ENCODE data around the gene C2orf42.

DNA sequence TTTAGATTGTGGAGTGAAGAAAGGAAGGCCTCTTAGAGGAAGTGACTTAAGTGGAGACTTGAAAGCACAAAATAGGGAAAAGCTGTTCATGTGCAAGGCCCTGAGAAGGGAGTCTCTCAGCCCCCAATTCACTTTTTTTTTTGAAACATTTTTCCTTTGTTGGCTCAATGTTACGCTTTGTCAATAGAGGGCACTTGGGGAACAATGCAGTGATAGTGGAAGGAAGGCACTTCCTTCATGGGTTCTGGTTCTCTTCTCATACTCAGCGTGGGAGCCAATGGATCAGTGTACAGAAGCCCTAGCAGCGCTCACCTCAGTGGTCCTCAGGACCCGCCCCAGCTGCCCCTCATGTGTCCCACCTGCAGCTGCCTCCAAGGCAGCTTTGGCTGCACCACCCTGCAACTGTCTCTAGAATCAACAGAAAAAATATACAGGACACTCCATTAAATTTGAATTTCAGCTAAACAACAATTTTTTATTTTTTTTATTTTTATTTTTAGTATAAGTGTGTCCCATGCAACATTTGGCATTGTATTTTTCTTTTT, 8.6 kb upstream of the C2orf42 start:
- TF ChIP-seq, protein P1, sequence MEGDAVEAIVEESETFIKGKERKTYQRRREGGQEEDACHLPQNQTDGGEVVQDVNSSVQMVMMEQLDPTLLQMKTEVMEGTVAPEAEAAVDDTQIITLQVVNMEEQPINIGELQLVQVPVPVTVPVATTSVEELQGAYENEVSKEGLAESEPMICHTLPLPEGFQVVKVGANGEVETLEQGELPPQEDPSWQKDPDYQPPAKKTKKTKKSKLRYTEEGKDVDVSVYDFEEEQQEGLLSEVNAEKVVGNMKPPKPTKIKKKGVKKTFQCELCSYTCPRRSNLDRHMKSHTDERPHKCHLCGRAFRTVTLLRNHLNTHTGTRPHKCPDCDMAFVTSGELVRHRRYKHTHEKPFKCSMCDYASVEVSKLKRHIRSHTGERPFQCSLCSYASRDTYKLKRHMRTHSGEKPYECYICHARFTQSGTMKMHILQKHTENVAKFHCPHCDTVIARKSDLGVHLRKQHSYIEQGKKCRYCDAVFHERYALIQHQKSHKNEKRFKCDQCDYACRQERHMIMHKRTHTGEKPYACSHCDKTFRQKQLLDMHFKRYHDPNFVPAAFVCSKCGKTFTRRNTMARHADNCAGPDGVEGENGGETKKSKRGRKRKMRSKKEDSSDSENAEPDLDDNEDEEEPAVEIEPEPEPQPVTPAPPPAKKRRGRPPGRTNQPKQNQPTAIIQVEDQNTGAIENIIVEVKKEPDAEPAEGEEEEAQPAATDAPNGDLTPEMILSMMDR (conservative IDR thresholded peaks at IDR 0.05): no peak
- no peak for TF ChIP-seq ZFX (IDR thresholded peaks at IDR 0.05)

Data from C4-2B (cell line).